Osteocyte (in vitro differentiated cells): ENCODE measurements around the gene AZI2. TPM values are rescaled to one million over a fixed set of nuclear protein-coding genes. Genes with fewer than 3 reads are reported as not detected.

ENCODE experiments used
- DNase-seq: peaks from one replicate; pipeline ENCODE4 v3.0.0; 2021; ENCODE audit warnings: mixed read lengths; ENCODE audit not compliant: unreplicated experiment; ENCODE audit errors: extremely low spot score
- H3K27ac Mint-ChIP-seq: one replicate; pipeline ENCODE4 v1.8.0; 2021; ENCODE audit warnings: mild to moderate bottlenecking, mixed read lengths; ENCODE audit not compliant: unreplicated experiment
- H3K27me3 Mint-ChIP-seq: one replicate; pipeline ENCODE4 v1.8.0; 2021; ENCODE audit warnings: mixed read lengths; ENCODE audit not compliant: unreplicated experiment
- H3K36me3 Mint-ChIP-seq: one replicate; pipeline ENCODE4 v1.8.0; 2021; ENCODE audit warnings: mixed read lengths; ENCODE audit not compliant: unreplicated experiment
- H3K4me1 Mint-ChIP-seq: one replicate; pipeline ENCODE4 v1.8.0; 2021; ENCODE audit warnings: mixed read lengths; ENCODE audit not compliant: unreplicated experiment
- H3K4me3 Mint-ChIP-seq: one replicate; pipeline ENCODE4 v1.8.0; 2021; ENCODE audit warnings: mild to moderate bottlenecking, moderate library complexity, mixed read lengths; ENCODE audit not compliant: unreplicated experiment
- H3K9me3 Mint-ChIP-seq: one replicate; pipeline ENCODE4 v1.8.0; 2021; ENCODE audit warnings: mixed read lengths; ENCODE audit not compliant: unreplicated experiment
- CTCF ChIP-seq: fragments of 200-600 bp; sonication (generic); IDR thresholded peaks from 2 replicates; pipeline ENCODE4 v1.5.0; 2021; ENCODE audit warnings: antibody characterized with exemption, mild to moderate bottlenecking, moderate library complexity
- total RNA-seq: library from RNA; stranded (reverse); gene quantifications from 2 replicates; pipeline ENCODE4 v1.2.1, GENCODE V29; 2021

Gene AZI2
- total RNA-seq, 1 donor from 2014 or later, result 66.4 TPM

DNA sequence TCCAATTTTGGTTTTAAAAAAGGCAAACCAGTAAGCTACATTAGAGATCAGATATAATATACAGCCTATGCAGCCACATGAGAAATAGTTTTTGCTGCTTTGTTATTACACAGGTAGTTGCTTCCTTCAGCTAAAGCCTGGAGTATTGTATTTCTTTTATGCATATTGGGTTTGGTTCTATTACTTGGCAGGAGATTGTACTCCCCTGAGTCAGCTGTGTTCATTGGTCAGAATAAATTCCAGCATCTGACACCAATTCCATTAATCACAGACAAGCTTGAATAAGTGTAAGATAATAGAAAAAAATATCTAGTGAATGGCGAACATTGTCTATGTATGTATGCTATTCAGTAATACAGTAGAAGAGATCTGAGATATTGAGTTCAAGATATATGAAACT lies 26.2 kb downstream of the AZI2 start:
- H3K27me3 Mint-ChIP-seq, result no peaks in the 10 kb centered on the region
- no peak for DNase-seq
- no peaks in the 10 kb centered on the region for H3K4me1 Mint-ChIP-seq
- no peak overlapping the region for H3K4me3 Mint-ChIP-seq
- H3K36me3 Mint-ChIP-seq, result peaks cover 35% of the 10 kb centered on the region
- H3K9me3 Mint-ChIP-seq, result no peaks in the 10 kb centered on the region
- no peak overlapping the region for H3K27ac Mint-ChIP-seq
- no peak for TF ChIP-seq CTCF

DNA sequence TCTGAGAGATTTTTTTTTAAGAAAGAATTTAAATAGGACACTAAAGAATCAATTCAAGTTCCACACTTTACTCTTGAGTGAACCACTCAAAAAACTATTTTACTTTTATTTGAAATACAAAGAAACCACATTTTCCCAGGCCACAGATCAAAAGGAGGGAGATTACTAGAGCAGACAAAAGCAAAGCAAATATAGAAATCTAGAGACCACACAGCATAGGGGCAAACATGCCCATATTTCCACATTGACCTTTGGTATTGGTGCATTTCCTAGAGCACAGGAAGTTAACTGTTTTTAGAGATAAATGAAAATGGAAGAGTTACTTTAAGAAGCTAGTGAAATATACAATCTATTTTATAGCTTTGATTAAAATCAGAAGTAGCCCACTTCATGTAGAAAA lies 27.6 kb downstream of the AZI2 start:
- H3K36me3 Mint-ChIP-seq, result peaks cover 35% of the 10 kb centered on the region
- H3K27me3 Mint-ChIP-seq, result no peaks in the 10 kb centered on the region
- no peak overlapping the region for H3K27ac Mint-ChIP-seq
- DNase-seq, result no peak
- H3K9me3 Mint-ChIP-seq, result no peaks in the 10 kb centered on the region
- no peak overlapping the region for H3K4me3 Mint-ChIP-seq
- H3K4me1 Mint-ChIP-seq, result no peaks in the 10 kb centered on the region
- no peak for TF ChIP-seq CTCF

- Mint-ChIP-seq H3K36me3 (peaks cover 17% of the 10 kb centered on the region), H3K4me3 (no peak overlapping the region), H3K27me3 (no peaks in the 10 kb centered on the region), H3K9me3 (no peaks in the 10 kb centered on the region), H3K27ac (no peak overlapping the region), H3K4me1 (no peaks in the 10 kb centered on the region)
- TF ChIP-seq CTCF, result peak; percentile 57
- no peak for DNase-seq
These were observed 31.1 kb downstream of the AZI2 start for GRCh38 chr3:28317438-28318022.

- Mint-ChIP-seq H3K36me3 (peaks cover 9% of the 10 kb centered on the region), H3K4me1 (no peaks in the 10 kb centered on the region), H3K27me3 (no peaks in the 10 kb centered on the region), H3K9me3 (no peaks in the 10 kb centered on the region), H3K4me3 (no peak overlapping the region), H3K27ac (no peak overlapping the region)
- DNase-seq, result no peak
- no peak for TF ChIP-seq CTCF
These were observed 32.4 kb downstream of the AZI2 start for GRCh38 chr3:28316226-28316625.

DNA sequence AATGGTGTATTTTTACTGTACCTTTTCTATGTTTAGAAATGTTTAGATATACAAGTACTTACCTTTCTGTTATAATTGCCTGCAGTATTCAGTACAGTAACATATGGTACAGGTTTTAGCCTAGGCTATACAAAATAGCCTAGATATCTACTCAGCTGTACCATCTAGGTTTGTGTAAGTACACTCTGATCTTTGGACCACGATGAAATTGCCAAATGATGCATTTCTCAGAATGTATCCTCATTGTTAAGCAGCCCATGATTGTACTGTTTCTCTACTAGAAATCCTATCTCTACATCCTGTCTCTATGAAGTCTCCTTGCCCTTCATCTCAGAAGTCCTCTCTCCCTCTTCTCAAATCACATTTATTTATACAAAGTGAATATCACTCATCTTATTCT lies 32.9 kb downstream of the AZI2 start:
- TF ChIP-seq CTCF, result no peak
- no peak overlapping the region for H3K4me3 Mint-ChIP-seq
- no peaks in the 10 kb centered on the region for H3K9me3 Mint-ChIP-seq
- peaks cover 4% of the 10 kb centered on the region for H3K36me3 Mint-ChIP-seq
- no peaks in the 10 kb centered on the region for H3K4me1 Mint-ChIP-seq
- no peak overlapping the region for H3K27ac Mint-ChIP-seq
- DNase-seq, result no peak
- H3K27me3 Mint-ChIP-seq, result no peaks in the 10 kb centered on the region
